Progenitor cell of endocrine pancreas (in vitro differentiated cells): ENCODE results near the gene PRR32. TPM values are rescaled to one million over a fixed set of nuclear protein-coding genes. Genes with fewer than 3 reads are reported as not detected.

Experiments
- DNase-seq: peaks from one replicate; pipeline ENCODE4 v3.0.0; 2021; ENCODE audit warnings: low spot score; ENCODE audit not compliant: unreplicated experiment
- H3K27ac Mint-ChIP-seq: 2 replicates; pipeline ENCODE4 v1.8.0; 2021; ENCODE audit warnings: mild to moderate bottlenecking, moderate library complexity, mixed read lengths
- H3K27me3 Mint-ChIP-seq: 2 replicates; pipeline ENCODE4 v1.8.0; 2021; ENCODE audit warnings: mixed read lengths
- H3K36me3 Mint-ChIP-seq: 2 replicates; pipeline ENCODE4 v1.8.0; 2022; ENCODE audit warnings: mixed read lengths; ENCODE audit not compliant: insufficient read depth
- H3K4me1 Mint-ChIP-seq: 2 replicates; pipeline ENCODE4 v1.8.0; 2021; ENCODE audit warnings: low read depth, mixed read lengths
- H3K4me3 Mint-ChIP-seq: 2 replicates; pipeline ENCODE4 v1.8.0; 2021; ENCODE audit warnings: low read depth, mild to moderate bottlenecking, moderate library complexity, mixed read lengths
- H3K9me3 Mint-ChIP-seq: 2 replicates; pipeline ENCODE4 v1.8.0; 2021; ENCODE audit warnings: low read depth, mixed read lengths
- total RNA-seq: library from RNA; stranded (reverse); gene quantifications from 2 replicates; pipeline ENCODE4 v1.2.1, GENCODE V29; 2021
- TF ChIP-seq, protein P1 (sequence below): fragments of 200-600 bp; sonication (generic); IDR thresholded peaks from one replicate; pipeline ENCODE4 v1.5.0; 2021; ENCODE audit warnings: antibody characterized with exemption, mild to moderate bottlenecking; ENCODE audit not compliant: unreplicated experiment

The PRR32 gene
- total RNA-seq, 1 donor from 2014 or later = not detected

DNA sequence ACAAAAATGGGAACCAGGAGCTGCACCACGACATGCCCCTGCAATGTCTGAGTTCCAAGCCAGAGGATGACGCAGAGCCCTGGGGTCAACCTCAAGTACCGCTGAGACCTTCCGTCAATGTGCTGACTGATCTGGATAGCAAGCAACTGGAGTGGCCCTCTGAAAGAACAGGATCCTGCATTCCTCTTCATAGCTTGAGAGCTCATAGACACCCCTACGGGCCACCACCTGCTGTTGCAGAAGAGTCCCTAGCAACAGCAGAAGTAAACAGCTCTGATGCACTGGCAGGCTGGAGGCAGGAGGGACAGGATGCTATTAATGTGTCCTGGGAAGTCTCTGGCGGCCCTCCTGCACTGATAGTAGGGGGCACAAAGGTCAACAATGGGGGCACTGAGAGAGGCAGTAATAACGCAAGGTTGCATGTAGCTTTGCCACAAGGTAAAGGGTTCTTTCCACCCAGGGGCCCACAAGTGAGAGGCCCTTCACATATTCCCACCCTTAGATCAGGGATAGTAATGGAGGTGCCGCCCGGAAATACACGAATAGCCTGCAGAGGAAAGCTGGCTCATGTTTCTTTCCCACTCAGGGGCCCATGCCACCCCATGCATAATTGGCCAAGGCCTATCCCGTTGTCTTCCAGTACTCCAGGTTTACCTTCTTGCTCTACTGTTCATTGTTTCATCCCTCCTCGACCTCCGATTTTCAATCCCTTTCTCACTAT, 1.3 kb downstream of the PRR32 start:
- H3K4me3 Mint-ChIP-seq = no peak overlapping the region
- TF ChIP-seq, protein P1, sequence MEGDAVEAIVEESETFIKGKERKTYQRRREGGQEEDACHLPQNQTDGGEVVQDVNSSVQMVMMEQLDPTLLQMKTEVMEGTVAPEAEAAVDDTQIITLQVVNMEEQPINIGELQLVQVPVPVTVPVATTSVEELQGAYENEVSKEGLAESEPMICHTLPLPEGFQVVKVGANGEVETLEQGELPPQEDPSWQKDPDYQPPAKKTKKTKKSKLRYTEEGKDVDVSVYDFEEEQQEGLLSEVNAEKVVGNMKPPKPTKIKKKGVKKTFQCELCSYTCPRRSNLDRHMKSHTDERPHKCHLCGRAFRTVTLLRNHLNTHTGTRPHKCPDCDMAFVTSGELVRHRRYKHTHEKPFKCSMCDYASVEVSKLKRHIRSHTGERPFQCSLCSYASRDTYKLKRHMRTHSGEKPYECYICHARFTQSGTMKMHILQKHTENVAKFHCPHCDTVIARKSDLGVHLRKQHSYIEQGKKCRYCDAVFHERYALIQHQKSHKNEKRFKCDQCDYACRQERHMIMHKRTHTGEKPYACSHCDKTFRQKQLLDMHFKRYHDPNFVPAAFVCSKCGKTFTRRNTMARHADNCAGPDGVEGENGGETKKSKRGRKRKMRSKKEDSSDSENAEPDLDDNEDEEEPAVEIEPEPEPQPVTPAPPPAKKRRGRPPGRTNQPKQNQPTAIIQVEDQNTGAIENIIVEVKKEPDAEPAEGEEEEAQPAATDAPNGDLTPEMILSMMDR = no peak
- H3K27ac Mint-ChIP-seq = no peak overlapping the region
- H3K27me3 Mint-ChIP-seq = no peaks in the 10 kb centered on the region
- H3K9me3 Mint-ChIP-seq = peaks cover 3% of the 10 kb centered on the region
- peaks cover 3% of the 10 kb centered on the region for H3K4me1 Mint-ChIP-seq
- H3K36me3 Mint-ChIP-seq = no peaks in the 10 kb centered on the region
- no peak for DNase-seq

DNA sequence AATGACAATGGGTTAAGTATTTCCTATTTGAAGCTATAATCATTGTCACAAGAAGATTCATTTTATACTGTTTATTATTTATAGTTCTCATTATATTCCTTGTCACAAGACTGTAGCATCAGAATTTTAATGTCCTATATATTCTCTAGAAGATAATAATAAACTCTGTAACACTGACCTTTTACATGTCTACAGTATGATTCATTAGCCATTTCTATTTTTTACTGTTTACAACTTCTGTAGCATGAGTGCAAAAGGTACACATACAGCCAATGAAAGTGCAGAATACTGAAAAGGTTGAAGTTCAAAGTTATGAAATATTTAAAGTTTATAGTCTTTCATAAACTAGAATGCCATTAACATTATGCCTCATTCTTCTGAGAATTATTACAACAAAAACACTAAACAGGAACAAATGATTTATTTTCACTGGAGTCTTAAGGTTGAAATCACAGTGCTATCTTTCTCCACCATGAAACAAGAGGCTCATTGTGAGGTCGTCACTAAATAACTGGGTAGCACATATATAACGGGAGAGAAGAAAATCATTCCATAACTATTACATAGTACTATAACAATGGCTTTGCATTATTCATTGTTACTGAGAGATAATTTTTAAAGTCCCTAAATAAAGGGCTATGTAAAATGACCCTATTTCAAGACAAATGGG, 4.9 kb downstream of the PRR32 start:
- no peaks in the 10 kb centered on the region for H3K27me3 Mint-ChIP-seq
- no peak overlapping the region for H3K27ac Mint-ChIP-seq
- peaks cover 3% of the 10 kb centered on the region for H3K4me1 Mint-ChIP-seq
- no peak overlapping the region for H3K4me3 Mint-ChIP-seq
- no peaks in the 10 kb centered on the region for H3K36me3 Mint-ChIP-seq
- no peak for DNase-seq
- peaks cover 3% of the 10 kb centered on the region for H3K9me3 Mint-ChIP-seq
- TF ChIP-seq, protein P1 = no peak

DNA sequence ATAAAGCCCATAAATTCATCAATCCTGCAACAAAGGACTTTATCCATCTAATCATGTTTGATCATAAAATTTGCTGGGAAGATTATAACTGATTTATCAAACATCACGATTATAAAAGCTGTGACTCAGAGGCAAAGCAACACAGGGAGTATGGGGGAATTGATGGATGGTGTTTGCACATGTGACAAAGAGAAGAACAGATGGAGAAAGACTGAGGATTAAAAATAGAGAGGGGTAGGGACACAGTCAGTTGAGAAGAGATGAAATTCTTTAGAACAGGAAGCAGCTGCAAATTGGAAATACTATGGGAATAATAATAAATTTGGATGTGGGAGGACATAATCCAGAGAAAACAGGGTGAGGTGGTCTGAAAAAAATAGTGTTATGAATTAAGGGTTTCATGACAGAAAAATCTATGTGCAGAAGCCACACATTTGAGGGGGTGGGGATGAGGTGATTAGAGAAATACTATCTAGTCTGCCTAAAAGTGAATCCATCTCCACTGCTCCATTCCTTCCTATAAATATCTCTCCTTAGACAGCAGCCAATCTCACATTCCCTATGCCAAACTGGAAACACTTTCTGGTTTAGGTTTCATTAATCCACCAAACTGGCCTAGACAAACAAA, 6.2 kb downstream of the PRR32 start:
- H3K9me3 Mint-ChIP-seq = peaks cover 4% of the 10 kb centered on the region
- no peak overlapping the region for H3K27ac Mint-ChIP-seq
- TF ChIP-seq, protein P1 = no peak
- no peak for DNase-seq
- H3K36me3 Mint-ChIP-seq = no peaks in the 10 kb centered on the region
- no peak overlapping the region for H3K4me3 Mint-ChIP-seq
- H3K27me3 Mint-ChIP-seq = no peaks in the 10 kb centered on the region
- H3K4me1 Mint-ChIP-seq = peaks cover 3% of the 10 kb centered on the region

DNA sequence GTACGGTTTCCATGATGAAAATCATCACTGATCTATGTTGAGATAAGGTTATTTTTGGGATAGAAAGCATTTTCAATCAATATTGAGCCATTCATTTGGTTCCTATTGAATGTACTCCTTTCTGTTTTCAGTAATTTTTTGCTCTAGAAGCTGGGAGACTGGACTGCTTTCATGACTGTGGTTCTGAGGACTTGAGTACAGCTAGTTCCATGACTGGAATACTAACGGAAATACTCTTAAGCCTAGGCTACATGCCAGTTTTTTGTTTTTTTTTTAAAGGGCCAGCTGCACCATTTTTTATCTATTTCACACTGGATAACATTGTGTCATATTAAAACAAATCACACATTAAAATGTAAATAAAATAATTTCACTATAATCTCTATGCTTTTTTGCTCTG, 16.7 kb downstream of the PRR32 start:
- H3K9me3 Mint-ChIP-seq = peaks cover 15% of the 10 kb centered on the region
- TF ChIP-seq, protein P1 = no peak

DNA sequence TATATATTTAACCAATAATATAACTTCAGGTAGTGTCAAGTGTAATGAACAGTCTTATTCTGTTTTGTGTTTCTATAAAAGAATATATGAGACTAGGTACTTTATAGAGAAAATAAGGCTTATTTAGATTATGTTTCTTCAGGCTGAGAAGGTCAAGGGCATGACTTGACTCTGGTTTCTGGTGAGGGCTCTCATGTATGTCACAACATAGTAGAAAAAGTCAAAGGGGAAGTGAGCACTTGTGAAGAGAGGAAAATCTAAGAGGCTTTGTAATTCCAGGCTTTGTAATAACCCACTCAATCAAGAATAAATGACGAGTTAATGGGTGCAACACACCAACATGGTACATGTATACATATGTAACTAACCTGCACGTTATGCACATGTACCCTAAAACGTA, 27.6 kb downstream of the PRR32 start:
- TF ChIP-seq, protein P1 = no peak
- peaks cover 14% of the 10 kb centered on the region for H3K9me3 Mint-ChIP-seq
- no peak for DNase-seq
- H3K36me3 Mint-ChIP-seq = no peaks in the 10 kb centered on the region
- no peak overlapping the region for H3K27ac Mint-ChIP-seq
- no peak overlapping the region for H3K4me3 Mint-ChIP-seq
- no peaks in the 10 kb centered on the region for H3K27me3 Mint-ChIP-seq
- H3K4me1 Mint-ChIP-seq = no peaks in the 10 kb centered on the region

More for the DNA sequence above, 16.7 kb downstream of the PRR32 start:
- H3K36me3 Mint-ChIP-seq = no peaks in the 10 kb centered on the region
- no peak for DNase-seq
- no peak overlapping the region for H3K4me3 Mint-ChIP-seq
- H3K27me3 Mint-ChIP-seq = no peaks in the 10 kb centered on the region
- no peak overlapping the region for H3K27ac Mint-ChIP-seq
- no peaks in the 10 kb centered on the region for H3K4me1 Mint-ChIP-seq
